Tibial artery (tissue), 4 donors: Measurements from ENCODE around the gene FRMD1.

Experiments used
- DNase-seq, 2 donors: peaks; one replicate each; pipeline ENCODE4 v3.0.0-alpha.2; 2019
- H3K27ac ChIP-seq, 2 donors: fragments of 200-600 bp; sonication (generic) in 1 of 2; 1 replicate in 1 of 2; 2 replicates in 1 of 2; pipeline ENCODE4 v1.5.1; 2018 to 2019; ENCODE audit warnings: mild to moderate bottlenecking in 1 of 2
- H3K27me3 ChIP-seq, 2 donors: fragments of 200-600 bp; sonication (generic) in 1 of 2; one replicate each; pipeline versions ENCODE4 v1.5.1 to v1.6.0; 2016 to 2019
- H3K36me3 ChIP-seq, 3 donors: fragments of 200-600 bp; sonication (generic) in 2 of 3; one replicate each; pipeline ENCODE4 v1.5.1; 2016 to 2019; ENCODE audit warnings: mild to moderate bottlenecking in 2 of 3
- H3K4me1 ChIP-seq, 4 donors: fragments of 200-600 bp; sonication (generic) in 2 of 4; 1 replicate in 3 of 4; 2 replicates in 1 of 4; pipeline ENCODE4 v1.5.1; 2016 to 2019
- H3K4me3 ChIP-seq, 2 donors: fragments of 200-600 bp; sonication (generic) in 1 of 2; 1 replicate in 1 of 2; 2 replicates in 1 of 2; pipeline ENCODE4 v1.5.1; 2018 to 2019; ENCODE audit warnings: mild to moderate bottlenecking in 2 of 2
- H3K9me3 ChIP-seq, 3 donors: fragments of 200-600 bp; sonication (generic) in 1 of 3; one replicate each; pipeline ENCODE4 v1.5.1; 2016 to 2019
- CTCF ChIP-seq, 2 experiments: fragments of 200-600 bp in 1 of 2; fragments of 450-650 bp in 1 of 2; IDR thresholded peaks; one replicate each; pipeline ENCODE4 v1.5.1; 2017 to 2019; ENCODE audit warnings: antibody characterized with exemption in 2 of 2, mild to moderate bottlenecking in 1 of 2, moderate library complexity in 1 of 2
- intact Hi-C: fragments of 100-400 bp; cut with DNase I; formaldehyde crosslinking; loops from one replicate; pipeline ENCODE4 v1.15.0; 2023; ENCODE audit warnings: low total_unique reads

The FRMD1 gene

GRCh38 chr6:168037856-168038255 is 41.2 kb downstream of the FRMD1 start:
- H3K36me3 ChIP-seq = no peaks in the 10 kb centered on the region
- no peak overlapping the region for H3K27ac ChIP-seq
- H3K4me1 ChIP-seq = peaks cover 0 to 8% (median 3%) of the 10 kb centered on the region in 4 donors
- no peak overlapping the region for H3K4me3 ChIP-seq
- peaks cover 0 to 21% (median 18%) of the 10 kb centered on the region in 3 donors for H3K9me3 ChIP-seq
- intact Hi-C loops = no loop called here
- peaks cover 0 to 4% of the 10 kb centered on the region in 2 donors for H3K27me3 ChIP-seq
- DNase-seq = no peak
- TF ChIP-seq CTCF (IDR thresholded peaks at IDR 0.05) = no peak

GRCh38 chr6:168037242-168037641 is 41.8 kb downstream of the FRMD1 start:
- intact Hi-C loops = no loop called here
- H3K27ac ChIP-seq = no peak overlapping the region

GRCh38 chr6:168035661-168036545 is 43.1 kb downstream of the FRMD1 start:
- Histone ChIP-seq H3K4me1 (peaks cover 0 to 8% (median 3%) of the 10 kb centered on the region in 4 donors), H3K27ac (peak overlapping the region in 1 of 2 donors; percentile 40), H3K4me3 (peak overlapping the region; percentile 45 to 46), H3K36me3 (no peaks in the 10 kb centered on the region), H3K27me3 (peaks cover 0 to 4% of the 10 kb centered on the region in 2 donors), H3K9me3 (peaks cover 0 to 21% (median 18%) of the 10 kb centered on the region in 3 donors)
- intact Hi-C loops = no loop called here
- TF ChIP-seq CTCF (IDR thresholded peaks at IDR 0.05) = no peak
- no peak for DNase-seq

More at GRCh38 chr6:168037242-168037641, 41.8 kb downstream of the FRMD1 start:
- Histone ChIP-seq H3K4me1 (peaks cover 0 to 8% (median 3%) of the 10 kb centered on the region in 4 donors), H3K27me3 (peaks cover 0 to 4% of the 10 kb centered on the region in 2 donors), H3K4me3 (no peak overlapping the region), H3K9me3 (peaks cover 0 to 21% (median 18%) of the 10 kb centered on the region in 3 donors), H3K36me3 (no peaks in the 10 kb centered on the region)
- no peak for DNase-seq
- TF ChIP-seq CTCF (IDR thresholded peaks at IDR 0.05) = no peak

GRCh38 chr6:168035098-168035660 is 43.8 kb downstream of the FRMD1 start:
- H3K9me3 ChIP-seq = peaks cover 0 to 15% (median 13%) of the 10 kb centered on the region in 3 donors
- H3K36me3 ChIP-seq = no peaks in the 10 kb centered on the region
- DNase-seq = peak in 1 of 2 donors; percentile 39
- peak overlapping the region; percentile 45 to 46 for H3K4me3 ChIP-seq
- peaks cover 0 to 8% (median 3%) of the 10 kb centered on the region in 4 donors for H3K4me1 ChIP-seq
- H3K27me3 ChIP-seq = peaks cover 0 to 4% of the 10 kb centered on the region in 2 donors
- intact Hi-C loops = no loop called here
- peak overlapping the region in 1 of 2 donors; percentile 40 for H3K27ac ChIP-seq
- TF ChIP-seq CTCF (IDR thresholded peaks at IDR 0.05) = no peak

- Histone ChIP-seq H3K27ac (peak overlapping the region in 1 of 2 donors; percentile 40), H3K4me1 (peaks cover 0 to 8% (median 3%) of the 10 kb centered on the region in 4 donors), H3K9me3 (peaks cover 0 to 8% (median 7%) of the 10 kb centered on the region in 3 donors), H3K4me3 (no peak overlapping the region), H3K36me3 (no peaks in the 10 kb centered on the region), H3K27me3 (peaks cover 0 to 2% of the 10 kb centered on the region in 2 donors)
- intact Hi-C loops = no loop called here
- no peak for DNase-seq
- TF ChIP-seq CTCF (IDR thresholded peaks at IDR 0.05) = no peak
Measured at GRCh38 chr6:168034537-168034936, 44.5 kb downstream of the FRMD1 start.
